GM12872 (cell line): ENCODE measurements around the gene ZER1.

Experiments used
- CTCF ChIP-seq: IDR thresholded peaks from 3 replicates; pipeline ENCODE4 v1.5.1; 2011; ENCODE audit warnings: low read depth, mild to moderate bottlenecking, low read length, moderate library complexity; ENCODE audit not compliant: insufficient read depth

ZER1 gene

GRCh38 chr9:128702949-128703615, 68.6 kb downstream of the ZER1 start:
- TF ChIP-seq CTCF: no peak

- TF ChIP-seq CTCF: peak; percentile 84
These were observed 69.2 kb downstream of the ZER1 start, which contains the start of gene PKN3 for GRCh38 chr9:128702445-128702948. Gene PKN3, plus strand, starts transcription at chr9:128702503. Its CDS starts 413 bp downstream, at chr9:128702916.

GRCh38 chr9:128701227-128701854, 70.4 kb downstream of the ZER1 start:
- TF ChIP-seq CTCF: no peak

GRCh38 chr9:128696923-128697707, 74.6 kb downstream of the ZER1 start:
- TF ChIP-seq CTCF: no peak

- TF ChIP-seq CTCF: no peak
These were observed 77.4 kb downstream of the ZER1 start for GRCh38 chr9:128694344-128694743.

- TF ChIP-seq CTCF: no peak
These were observed 81.1 kb downstream of the ZER1 start for GRCh38 chr9:128690684-128691034.

- TF ChIP-seq CTCF: no peak
These were observed 81.7 kb downstream of the ZER1 start for GRCh38 chr9:128689820-128690683.
